ENCODE data around the gene CIB2. TPM values are rescaled to one million over a fixed set of nuclear protein-coding genes. Genes with fewer than 3 reads are reported as not detected.

Gene CIB2
- total RNA-seq, 1 donor from 2014 or later = 25.7 TPM

DNA sequence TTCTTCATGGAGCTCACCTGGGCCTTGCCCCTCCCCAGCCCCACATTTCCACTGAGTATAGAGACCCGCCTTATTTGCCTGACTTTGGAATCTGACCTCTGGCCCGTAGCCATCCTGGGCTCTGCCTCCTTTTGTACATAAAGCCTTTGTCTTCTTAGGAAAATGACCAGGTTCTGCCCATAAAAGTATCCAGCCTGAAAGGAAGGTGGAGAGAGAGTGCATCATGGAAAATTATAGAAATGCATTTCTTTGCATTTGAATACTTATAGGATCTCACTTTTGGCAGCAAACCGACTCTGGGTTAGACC lies 42.5 kb downstream of the CIB2 start:
- FAIRE-seq (no peak), DNase-seq (ENCODE audit: low spot score in 2 of 2) (no peak)

DNA sequence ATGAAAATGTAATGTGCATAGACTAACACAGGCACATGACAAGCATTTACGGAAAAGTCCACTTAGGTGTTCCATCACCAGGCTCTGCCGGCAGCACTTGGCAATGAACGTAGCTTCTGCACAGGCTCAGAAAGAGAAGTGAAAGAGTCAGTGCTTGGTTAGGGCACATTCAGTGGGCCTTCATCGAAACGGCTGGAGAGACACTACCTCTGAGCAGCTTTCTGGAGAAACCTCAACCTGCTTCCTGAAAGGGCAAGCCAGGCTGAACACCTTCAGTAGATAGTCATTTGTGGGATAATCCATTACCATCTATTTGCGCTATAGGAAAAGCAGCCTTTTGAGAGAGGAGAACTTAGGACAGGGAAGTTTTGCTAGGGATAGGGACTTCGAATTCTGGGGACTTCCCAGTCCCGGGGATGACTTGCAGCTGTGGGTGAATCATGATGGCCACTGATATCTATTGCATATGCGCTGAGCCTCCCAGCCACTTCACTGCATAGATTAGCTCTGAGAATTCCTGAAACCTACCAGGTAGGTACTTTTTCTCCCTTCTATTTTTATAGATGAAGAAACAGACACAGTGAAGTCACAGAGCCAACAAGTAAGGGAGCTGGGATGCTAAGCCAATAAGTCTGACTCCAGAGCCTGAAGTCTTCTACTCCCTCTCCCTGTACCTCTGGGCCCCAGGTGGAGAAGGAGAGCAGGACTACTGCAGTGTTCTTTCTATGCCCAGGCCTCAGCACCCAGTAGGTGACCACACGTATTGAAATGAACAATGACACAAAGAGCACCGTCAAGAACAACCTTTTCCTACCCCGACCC lies 43.1 kb downstream of the CIB2 start:
- DNase-seq (ENCODE audit: low spot score in 2 of 2) = no peak
- no peak for FAIRE-seq

DNA sequence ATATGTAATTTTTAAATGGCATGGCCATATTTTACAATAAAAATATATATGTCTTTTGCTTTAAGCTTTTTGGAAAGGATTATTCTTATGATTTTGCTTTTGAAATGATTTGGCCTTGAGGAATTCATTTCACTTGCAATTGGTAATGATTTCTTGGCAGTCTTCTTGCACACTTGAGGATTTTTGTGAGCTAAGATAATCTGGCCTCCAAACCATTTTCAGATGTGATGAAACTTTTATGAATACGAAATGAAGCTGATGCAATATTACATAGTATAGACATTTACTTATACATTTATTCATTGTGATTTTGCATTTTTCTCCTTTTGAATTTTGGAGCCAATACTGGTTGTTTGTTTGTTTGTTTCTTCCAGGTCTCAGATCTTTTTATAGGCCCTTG lies 45.3 kb downstream of the CIB2 start:
- DNase-seq (ENCODE audit: low spot score in 2 of 2) (no peak), FAIRE-seq (no peak)

DNA sequence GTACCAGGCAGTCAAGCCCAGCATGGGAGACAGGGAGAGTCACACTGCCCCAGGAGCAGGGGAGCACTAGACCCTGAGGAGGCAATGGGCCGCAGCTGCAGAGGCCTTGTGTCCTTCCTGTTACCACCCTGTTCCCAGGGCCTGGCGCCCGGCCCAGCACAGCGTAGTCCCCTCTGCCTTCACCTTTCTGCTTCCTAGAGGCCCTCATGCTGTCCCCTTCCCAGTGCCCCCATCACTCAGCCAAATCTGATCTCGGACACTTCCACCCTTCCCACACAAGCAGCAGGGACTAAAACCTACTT lies 46.8 kb downstream of the CIB2 start:
- no peak for DNase-seq (ENCODE audit: low spot score in 2 of 2)
- FAIRE-seq = no peak

DNA sequence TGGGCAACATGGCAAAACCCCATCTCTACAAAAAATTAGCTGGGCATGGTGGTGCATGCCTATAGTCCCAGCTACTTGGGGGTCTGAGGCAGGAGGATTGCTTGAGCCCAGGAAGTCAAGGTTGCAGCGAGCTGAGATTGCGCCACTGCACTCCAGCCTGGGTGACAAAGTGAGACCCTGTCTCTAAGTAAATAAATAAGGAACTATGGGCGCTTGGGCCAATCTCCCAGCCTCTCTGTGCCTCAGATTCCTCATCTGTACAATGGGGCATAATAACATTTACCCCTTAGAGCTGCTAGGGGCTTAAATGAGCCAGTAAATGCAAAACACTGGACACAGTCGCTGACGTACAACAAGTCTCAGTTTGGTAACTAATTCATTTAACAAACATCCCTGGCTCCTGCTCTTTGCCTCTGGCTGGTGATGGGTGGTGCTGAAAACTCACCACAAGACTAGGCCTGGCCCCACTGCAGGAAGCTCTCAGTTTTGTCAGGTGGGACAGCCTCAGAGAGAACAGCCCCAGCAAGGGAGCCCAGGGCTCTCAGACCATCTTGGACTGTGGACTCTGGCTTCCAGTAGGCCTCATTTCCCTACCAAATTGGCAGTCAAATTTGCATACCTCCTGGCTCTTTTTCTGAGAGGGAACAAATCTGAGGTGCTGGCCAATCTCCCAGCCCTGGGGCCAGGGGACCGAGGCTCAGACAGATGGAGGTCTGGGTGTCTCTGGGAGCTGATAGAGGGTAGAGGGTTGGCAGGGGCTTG lies 47.4 kb downstream of the CIB2 start:
- FAIRE-seq = no peak
- DNase-seq (ENCODE audit: low spot score in 2 of 2) = no peak

DNA sequence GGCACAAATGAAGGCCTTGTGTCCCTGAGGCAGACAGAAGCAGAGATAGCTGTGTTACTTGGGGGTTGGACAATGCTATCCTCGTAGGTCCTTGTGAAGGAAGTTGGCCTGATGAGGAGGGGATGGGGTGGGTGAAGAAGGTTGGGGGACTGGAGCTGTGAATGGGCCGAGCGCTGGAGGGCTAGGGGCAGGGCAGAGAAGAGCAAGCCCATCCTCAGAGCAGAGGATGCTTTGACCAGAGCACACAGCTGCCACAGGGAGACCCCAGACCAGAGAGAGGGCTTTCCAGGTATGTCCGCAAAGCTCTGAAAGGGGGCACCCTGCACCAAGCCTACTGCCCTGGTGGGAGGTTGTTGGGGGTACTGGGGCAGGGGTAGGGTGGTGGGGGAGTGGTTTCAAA lies 48.1 kb downstream of the CIB2 start:
- FAIRE-seq (no peak), DNase-seq (ENCODE audit: low spot score in 2 of 2) (no peak)

DNA sequence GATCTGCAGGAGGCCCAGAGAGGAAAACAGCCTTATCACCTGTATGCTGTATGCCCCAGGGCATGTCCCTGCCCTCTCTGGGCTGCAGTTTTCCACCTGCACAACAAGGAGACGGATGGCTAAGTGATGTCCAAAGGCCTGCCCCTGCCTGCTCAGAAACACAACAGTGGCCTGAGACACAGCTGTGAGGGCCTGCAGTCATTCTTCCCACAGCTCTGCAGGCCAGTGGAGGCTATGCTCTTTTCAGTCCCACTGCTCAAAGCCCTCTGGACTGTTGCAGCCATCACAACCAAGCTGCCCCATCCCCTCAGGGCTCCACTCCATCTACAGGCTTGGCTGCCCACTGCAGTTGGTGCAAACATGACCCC lies 48.5 kb downstream of the CIB2 start:
- FAIRE-seq (no peak), DNase-seq (ENCODE audit: low spot score in 2 of 2) (no peak)

DNA sequence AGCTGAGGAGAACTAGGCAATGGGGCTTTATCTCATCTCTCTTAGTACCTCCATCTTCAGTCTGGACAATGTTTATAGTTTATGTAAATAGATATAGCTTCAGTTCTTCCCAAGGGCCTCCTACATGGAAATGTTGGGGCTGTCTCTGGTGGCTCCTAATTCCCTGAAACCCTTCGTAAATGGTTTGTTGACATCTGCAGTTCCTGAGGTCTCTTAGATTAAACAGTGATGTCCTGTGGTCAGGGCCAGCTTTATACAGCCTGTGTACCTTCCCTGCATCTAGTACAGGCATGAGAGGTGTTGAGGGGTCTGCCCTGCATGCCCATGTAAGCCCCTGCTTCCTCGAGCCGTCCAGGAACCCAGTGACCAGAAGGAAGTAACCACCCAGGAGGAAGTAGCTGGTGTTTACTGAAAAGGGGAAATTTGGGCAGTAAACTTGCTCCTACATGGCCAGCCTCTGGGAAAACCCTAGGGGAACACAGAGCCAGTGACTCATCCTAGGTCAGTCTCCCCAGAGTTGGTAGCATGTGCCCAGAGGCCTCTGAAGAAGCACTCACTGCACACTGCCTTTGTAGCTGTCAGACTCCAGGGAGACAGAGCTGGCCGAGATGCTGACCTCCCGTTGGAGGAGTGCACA lies 49.0 kb downstream of the CIB2 start:
- DNase-seq (ENCODE audit: low spot score in 2 of 2) = no peak
- no peak for FAIRE-seq

DNA sequence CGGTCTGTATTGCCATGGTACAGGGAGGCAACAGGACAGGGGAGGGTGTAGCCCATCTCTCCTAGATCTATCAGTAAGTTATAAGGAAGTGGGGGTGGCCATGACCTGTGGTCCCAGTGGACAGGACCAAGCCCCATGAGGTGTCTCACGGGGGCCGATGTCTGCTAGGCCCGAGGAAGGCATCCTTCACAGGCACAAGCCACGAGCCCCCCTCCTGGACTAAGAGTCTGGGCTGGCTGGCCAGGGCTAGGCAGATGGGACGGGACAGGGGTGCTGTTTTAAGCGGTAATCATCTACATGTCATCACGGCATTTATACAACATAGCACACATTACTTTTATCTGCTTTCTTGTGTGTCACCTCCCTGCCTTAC lies 51.2 kb downstream of the CIB2 start:
- DNase-seq (ENCODE audit: low spot score in 2 of 2) (no peak), FAIRE-seq (no peak)

DNA sequence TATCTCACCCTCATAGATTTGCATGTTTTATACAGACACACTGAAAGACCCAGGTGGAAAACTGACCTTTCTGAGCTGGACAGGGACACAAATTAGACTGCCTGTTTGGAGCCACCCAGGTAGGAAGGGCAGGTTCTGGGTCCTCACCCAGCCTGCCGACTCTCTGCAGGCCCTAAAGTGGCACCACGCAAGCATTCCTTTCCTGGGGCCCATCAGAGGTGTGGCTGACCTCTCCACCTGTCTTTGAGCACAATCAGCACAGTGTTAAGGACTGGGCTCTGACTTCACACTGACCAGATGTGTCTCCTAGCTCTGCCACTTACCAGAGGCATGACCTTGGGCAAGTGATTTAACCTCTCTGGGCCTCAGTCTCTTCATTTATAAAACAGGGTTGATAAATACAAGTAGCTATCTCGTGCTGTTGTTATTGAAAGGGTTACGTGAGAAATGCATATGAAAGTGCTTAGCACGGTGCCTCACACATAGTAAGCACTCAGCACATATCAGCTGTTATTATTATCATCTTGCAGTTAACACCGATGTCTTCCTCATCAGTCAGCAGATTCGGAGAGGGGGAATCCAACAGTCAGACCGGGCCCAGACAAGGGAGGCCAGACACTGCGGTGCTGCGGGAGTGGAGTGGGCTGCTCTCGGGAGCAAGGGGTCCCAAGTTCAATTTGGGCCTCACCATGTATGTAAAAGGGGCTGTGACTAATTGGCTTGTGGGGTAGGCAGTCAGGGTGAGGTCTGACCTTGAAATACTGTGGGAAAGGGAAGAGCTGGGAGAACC lies 51.8 kb downstream of the CIB2 start:
- FAIRE-seq = no peak
- no peak for DNase-seq (ENCODE audit: low spot score in 2 of 2)

DNA sequence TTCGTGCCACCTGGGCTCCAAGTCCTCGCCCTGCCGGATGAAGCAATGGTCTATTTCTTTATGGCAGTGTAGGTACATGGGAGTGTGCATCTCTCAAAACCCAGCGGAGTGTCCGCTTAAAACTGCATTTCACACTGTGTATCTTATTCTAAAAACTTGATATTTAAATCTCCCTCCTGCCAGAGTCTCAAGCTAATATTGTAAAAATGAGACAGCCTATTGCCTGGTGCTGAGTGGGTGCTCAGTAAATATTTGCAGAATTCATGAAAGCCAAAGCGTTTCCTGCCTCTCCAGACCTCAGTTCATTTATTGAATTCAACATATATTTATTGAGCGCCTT lies 53.4 kb downstream of the CIB2 start:
- DNase-seq (ENCODE audit: low spot score in 2 of 2) (no peak), FAIRE-seq (no peak)

DNA sequence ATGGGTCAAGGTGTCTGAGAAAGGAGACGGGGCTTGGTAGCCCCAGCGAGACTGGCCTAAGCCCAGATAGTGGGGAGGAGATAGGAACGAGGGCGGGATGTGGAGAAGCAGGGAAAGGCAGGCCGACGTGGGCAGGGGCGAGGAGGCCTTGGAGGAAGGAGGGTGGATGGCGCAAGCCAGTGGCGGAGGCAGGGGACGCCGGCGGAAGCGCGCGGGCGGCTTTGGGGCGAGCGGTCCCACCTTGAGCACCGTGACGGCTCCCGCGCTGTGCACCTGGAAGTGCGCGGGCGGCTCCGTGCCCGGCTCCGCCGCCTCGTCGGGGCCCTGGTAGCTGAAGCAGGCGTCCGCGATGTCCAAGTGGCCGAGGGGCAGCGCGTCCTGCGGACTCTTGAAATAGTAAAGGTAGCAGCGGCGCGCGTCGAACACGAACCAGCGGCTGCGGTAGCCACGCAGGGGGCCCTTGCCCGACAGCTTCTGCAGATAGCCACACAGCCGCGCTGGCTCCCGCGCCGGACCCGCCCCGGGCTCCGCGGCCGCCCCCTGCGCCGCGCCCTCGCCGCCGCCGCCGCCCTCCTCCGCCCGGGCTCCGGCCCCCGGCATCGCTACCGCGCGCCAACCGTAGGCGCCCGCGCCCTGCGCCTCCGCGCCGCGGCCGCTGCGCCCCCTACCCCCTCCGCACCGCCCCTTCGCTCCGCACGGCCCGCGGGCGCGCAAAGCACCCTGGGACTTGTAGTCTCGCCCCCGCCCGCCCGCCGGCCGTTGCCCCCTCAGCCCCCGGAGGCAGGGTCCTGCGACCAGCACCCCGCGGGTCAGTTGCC lies 54.0 kb downstream of the CIB2 start, which contains the start of gene TBC1D2B:
TBC1D2B (minus strand) TSS at position 659 of the 818 bp plus-strand sequence; CDS start at position 600, 59 bp downstream.
- FAIRE-seq (no peak), DNase-seq (ENCODE audit: low spot score in 2 of 2) (peak; percentile 79 to 82)

DNA sequence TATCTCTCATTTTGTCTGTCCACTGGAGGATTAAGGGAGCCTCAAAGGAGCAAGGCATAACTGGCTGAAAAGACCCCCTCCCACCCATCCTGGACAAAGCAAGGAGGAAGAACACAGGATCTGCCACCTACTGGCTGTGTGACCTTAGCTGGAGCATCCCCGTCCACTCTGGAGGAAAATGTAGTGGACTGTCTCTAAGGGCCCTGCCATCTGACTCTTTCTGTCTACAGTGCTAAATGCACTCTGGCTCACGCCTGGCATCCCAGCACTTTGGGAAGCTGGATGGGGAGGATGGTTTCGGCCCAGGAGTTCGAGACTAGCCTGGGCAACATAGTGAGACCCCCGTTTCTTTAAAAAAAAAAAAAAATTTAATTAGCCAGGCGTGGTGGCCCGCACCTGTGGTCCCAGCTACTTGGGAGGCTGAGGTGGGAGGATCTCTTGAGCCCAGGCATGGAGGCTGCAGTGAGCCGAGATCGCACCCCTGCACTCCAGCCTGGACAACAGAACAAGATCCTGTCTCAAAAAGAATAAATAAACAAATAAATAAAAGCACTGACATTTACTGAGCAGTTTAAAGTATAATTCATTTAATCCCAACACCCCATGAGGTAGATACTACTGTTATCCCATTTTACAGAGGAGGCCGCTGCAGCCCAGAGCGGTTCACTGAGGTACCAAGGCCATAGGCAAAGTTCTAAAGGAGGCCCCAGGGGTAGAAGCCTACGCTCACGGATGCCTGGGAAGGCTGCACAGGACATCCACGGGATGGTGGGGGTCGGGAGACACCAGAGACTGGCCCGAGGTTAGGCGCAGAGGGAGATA lies 54.8 kb downstream of the CIB2 start:
- FAIRE-seq (no peak), DNase-seq (ENCODE audit: low spot score in 2 of 2) (no peak)

DNA sequence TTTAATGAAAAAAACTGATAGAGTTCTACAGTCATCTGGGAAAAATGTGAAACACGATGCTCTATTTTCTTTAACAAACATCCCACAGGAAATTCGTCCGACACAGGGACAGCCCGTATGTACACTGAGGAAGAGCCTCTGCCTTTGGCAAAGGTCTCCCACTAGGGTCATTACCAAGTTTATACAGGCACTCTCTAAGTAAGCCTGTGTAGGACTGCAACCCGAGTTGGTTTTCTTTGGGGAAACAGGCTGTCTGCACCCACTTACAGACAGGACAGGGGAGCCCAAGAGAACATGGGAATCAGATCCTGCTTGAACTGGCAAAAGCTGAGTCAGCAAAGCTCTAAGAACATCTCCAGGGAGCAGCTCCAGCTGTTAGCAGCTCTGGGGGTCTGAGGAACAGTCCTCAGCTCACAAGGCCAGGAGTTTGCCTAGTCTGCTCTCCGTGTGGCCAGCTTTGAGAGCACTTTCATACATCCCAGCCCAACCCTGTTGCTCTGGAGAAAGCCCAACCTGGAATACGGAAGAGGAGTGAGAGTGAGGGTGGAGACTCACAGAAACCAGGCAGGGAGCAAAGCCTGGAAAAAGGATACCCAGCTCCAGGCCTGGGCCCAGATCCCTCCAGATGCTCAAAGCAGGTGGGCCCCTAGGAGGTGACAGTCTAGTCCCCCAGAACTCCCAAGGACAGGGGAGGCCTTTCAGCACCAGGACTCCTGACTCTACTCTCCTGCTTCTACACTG lies 55.6 kb downstream of the CIB2 start:
- no peak for DNase-seq (ENCODE audit: low spot score in 2 of 2)
- FAIRE-seq = no peak

DNA sequence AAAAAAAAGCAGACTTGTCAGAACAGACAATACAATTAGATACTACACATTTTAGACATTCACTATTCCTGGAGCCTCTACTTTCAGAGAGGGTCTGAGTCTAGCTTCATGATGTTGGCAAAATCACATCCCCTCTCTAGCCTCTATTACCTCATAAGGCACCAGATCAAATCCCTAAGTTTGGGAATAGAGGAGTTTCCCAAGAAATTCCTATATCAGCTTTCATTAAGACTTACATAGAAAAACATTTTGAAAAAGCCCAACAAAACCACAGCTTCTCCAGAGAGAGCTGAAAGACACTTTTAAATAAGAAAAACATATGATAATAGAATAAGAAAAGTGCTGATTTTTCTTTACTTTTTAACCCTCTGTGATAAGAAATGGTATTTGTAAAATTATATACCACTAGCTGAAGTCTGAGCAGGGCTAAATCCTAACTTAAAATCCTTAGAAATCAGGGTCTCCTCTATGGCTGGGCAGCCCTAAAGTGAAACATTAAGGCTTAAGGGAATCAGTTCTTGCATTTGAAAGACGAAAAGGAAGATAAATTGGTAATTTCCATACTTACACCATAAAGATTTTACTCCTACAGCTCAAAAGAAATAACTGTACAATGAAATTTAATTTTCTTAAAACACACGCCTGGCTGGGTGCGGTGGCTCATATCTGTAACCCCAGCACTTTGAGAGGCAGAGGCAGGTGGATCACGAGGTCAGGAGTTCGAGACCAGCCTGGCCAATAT lies 58.0 kb downstream of the CIB2 start:
- no peak for DNase-seq (ENCODE audit: low spot score in 2 of 2)
- FAIRE-seq = no peak

DNA sequence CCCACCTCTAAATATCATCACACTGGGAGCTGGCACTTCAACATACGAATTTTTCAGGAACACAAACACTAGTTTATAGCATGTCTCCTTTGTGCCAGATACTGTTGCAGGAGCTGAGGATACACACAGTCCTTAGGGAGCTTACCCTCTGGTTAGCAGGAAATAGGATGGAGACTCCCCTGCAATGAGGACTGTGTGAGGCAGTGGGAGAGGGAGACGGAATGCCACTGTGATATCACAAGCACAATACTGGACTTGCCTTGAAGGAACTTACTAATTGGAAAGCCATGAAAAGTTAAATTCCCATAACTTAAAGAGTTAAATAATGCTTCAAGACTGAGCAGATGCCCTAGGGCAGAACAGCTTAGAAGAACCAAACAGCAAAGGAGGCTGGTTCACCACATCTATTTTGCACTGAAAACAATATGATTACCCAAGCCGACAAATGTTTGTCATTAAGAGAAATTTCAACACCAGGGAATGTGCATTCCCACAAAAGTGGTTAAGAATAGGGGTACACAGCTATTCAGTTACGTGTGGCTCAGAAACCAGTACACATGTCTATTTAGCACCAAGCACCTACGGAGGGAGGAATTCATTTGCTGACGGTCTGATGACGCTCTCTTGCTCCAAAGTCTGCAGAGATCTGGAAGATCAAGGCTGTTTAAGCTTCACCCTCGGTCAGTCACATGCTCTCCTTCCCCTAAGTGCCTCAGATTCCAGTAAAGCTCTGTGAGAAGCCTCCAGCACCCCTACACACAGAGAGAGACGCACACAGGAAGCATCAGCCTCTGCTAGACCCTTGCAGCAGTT lies 59.0 kb downstream of the CIB2 start:
- no peak for DNase-seq (ENCODE audit: low spot score in 2 of 2)
- no peak for FAIRE-seq

DNA sequence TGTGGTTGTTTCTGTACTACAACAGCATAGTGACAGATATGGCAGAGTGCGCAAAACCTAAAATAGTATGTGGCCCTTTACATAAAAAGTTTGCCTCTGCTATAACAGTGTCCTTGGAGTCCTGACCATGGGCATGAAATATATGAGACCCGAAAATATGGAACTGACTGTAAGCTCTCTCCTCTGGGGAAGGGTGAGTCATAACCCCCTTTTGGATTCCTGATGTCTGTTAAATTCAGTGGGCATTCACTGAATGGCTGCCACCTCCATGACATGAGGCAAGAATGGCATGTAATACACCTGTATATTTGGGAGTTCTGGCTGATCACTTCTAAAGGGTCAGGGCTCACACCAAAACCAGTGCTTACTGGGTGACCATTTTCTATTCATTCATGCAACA lies 59.9 kb downstream of the CIB2 start:
- FAIRE-seq = no peak
- DNase-seq (ENCODE audit: low spot score in 2 of 2) = no peak

Measured in frontal cortex (tissue), 4 donors.